ENCODE data around the gene CARD14. TPM values are rescaled to one million over a fixed set of nuclear protein-coding genes. Genes with fewer than 3 reads are reported as not detected.

The CARD14 gene
- total and polyA plus RNA-seq, 2 experiments from 2014 or later: 0.08 to 0.52 TPM

GRCh38 chr17:80138856-80139426 is 30.9 kb upstream of the CARD14 start:
- TF ChIP-seq ETS1 (IDR thresholded peaks at IDR 0.05): no peak
- no peak for TF ChIP-seq STAT1 (IDR thresholded peaks at IDR 0.05; ENCODE audit: unreplicated experiment)
- TF ChIP-seq REST (IDR thresholded peaks at IDR 0.05; ENCODE audit: unreplicated experiment): no peak
- TF ChIP-seq NANOG (IDR thresholded peaks at IDR 0.05; ENCODE audit: borderline replicate concordance): no peak
- no peak for TF ChIP-seq JUNB (IDR thresholded peaks at IDR 0.05; ENCODE audit: unreplicated experiment)
- no peak for TF ChIP-seq ZNF462 (CRISPR knock-in tag; IDR thresholded peaks at IDR 0.05)
- TF ChIP-seq CREB1 (CRISPR knock-in tag; IDR thresholded peaks at IDR 0.05; ENCODE audit: low read depth): no peak
- no peak for TF ChIP-seq POLR2AphosphoS5 (IDR thresholded peaks at IDR 0.05; ENCODE audit: low read depth)
- TF ChIP-seq EZH2 (IDR thresholded peaks at IDR 0.05; ENCODE audit: low read depth, unreplicated experiment): no peak
- TF ChIP-seq CTCF (conservative IDR thresholded peaks at IDR 0.05; ENCODE audit: low read depth in 2 of 2): no peak
- no peak for TF ChIP-seq ZNF331 (CRISPR knock-in tag; IDR thresholded peaks at IDR 0.05; ENCODE audit: low read depth)
- no peak for TF ChIP-seq EZH2phosphoT487 (IDR thresholded peaks at IDR 0.05; ENCODE audit: unreplicated experiment)
- no peak for TF ChIP-seq ZNF114 (CRISPR knock-in tag; IDR thresholded peaks at IDR 0.05)
- Histone ChIP-seq H3K4me1 (ENCODE audit: insufficient read depth) (no peaks in the 10 kb centered on the region), H3K36me3 (ENCODE audit: insufficient read depth) (peaks cover 98% of the 10 kb centered on the region), H4K20me1 (replicated peaks; ENCODE audit: insufficient read depth) (peaks cover 50% of the 10 kb centered on the region), H3K9me2 (ENCODE audit: insufficient read depth) (no peaks in the 10 kb centered on the region), H3K79me2 (replicated peaks; ENCODE audit: insufficient read depth) (peaks cover 31% of the 10 kb centered on the region), H3K27ac (ENCODE audit: low read depth) (no peak overlapping the region), H2AFZ (no peak overlapping the region), H3F3A (replicated peaks; ENCODE audit: low read depth) (peaks cover 34% of the 10 kb centered on the region), H3K4me3 (no peak overlapping the region), H3K4me2 (no peak overlapping the region), H3K27me3 (ENCODE audit: insufficient read depth) (no peaks in the 10 kb centered on the region)
- H3K4me3 Mint-ChIP-seq: no peak overlapping the region
- no peak for DNase-seq (ENCODE audit: low spot score)
- H3K27me3 Mint-ChIP-seq (ENCODE audit: insufficient read depth, low read depth, poor library complexity): no peaks in the 10 kb centered on the region
- no peaks in the 10 kb centered on the region for H3K4me1 Mint-ChIP-seq
- no peak overlapping the region for H3K27ac Mint-ChIP-seq
- ATAC-seq: no peak
- H3K36me3 Mint-ChIP-seq (ENCODE audit: low read depth): peaks cover 97% of the 10 kb centered on the region
- H3K9me3 Mint-ChIP-seq: no peaks in the 10 kb centered on the region
